IMR-90 (cell line): Measurements from ENCODE around the gene AWAT2.

Source experiments
- POLR2A ChIP-seq: IDR thresholded peaks from 2 replicates; pipeline ENCODE4 v1.6.1; 2012; ENCODE audit warnings: mild to moderate bottlenecking, low read depth, low read length
- SMC3 ChIP-seq: fragments of 150-350 bp; IDR thresholded peaks from 2 replicates; pipeline ENCODE4 v1.6.1; 2016; ENCODE audit warnings: low read depth, mild to moderate bottlenecking, antibody characterized with exemption, low read length, moderate library complexity
- TF ChIP-seq, protein P1 (sequence below): conservative IDR thresholded peaks from 2 replicates; pipeline ENCODE4 v1.5.1; 2012; ENCODE audit warnings: mild to moderate bottlenecking, low read depth, low read length, improper control_type of control experiment

GRCh38 chrX:70092247-70092646 lies 42.5 kb upstream of the AWAT2 start:
- TF ChIP-seq, protein P1, sequence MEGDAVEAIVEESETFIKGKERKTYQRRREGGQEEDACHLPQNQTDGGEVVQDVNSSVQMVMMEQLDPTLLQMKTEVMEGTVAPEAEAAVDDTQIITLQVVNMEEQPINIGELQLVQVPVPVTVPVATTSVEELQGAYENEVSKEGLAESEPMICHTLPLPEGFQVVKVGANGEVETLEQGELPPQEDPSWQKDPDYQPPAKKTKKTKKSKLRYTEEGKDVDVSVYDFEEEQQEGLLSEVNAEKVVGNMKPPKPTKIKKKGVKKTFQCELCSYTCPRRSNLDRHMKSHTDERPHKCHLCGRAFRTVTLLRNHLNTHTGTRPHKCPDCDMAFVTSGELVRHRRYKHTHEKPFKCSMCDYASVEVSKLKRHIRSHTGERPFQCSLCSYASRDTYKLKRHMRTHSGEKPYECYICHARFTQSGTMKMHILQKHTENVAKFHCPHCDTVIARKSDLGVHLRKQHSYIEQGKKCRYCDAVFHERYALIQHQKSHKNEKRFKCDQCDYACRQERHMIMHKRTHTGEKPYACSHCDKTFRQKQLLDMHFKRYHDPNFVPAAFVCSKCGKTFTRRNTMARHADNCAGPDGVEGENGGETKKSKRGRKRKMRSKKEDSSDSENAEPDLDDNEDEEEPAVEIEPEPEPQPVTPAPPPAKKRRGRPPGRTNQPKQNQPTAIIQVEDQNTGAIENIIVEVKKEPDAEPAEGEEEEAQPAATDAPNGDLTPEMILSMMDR, result no peak
- TF ChIP-seq POLR2A, result no peak
- TF ChIP-seq SMC3, result no peak
